Umbilical cord (tissue), 2 donors: ENCODE data around the gene COBL. TPM values are rescaled to one million over a fixed set of nuclear protein-coding genes. Genes with fewer than 3 reads are reported as not detected.
A peak's percentile ranks its signal among the peaks of the same experiment; 100 is the strongest.

Experiments used
- DNase-seq: peaks from one replicate; pipeline ENCODE4 v3.0.0-alpha.2; 2015; ENCODE audit warnings: low spot score
- total RNA-seq: library from RNA; depleted of rRNA; stranded (reverse); fragments of >200 nt; gene quantifications from one replicate; pipeline ENCODE4 v1.2.3, GENCODE V29; 2014; ENCODE audit warnings: low replicate concordance; ENCODE audit not compliant: insufficient read depth

Gene COBL
- total RNA-seq, 1 donor from 2014 or later: 5.3 TPM

- no peak for DNase-seq
Measured at GRCh38 chr7:51080622-51081269, 235.9 kb downstream of the COBL start.

GRCh38 chr7:51080216-51080615, 236.4 kb downstream of the COBL start:
- no peak for DNase-seq

GRCh38 chr7:51079494-51079893, 237.1 kb downstream of the COBL start:
- no peak for DNase-seq

- no peak for DNase-seq
Measured at GRCh38 chr7:51078653-51079052, 238.0 kb downstream of the COBL start.

GRCh38 chr7:51077987-51078370, 238.6 kb downstream of the COBL start:
- DNase-seq: no peak

- no peak for DNase-seq
Measured at GRCh38 chr7:51077316-51077986, 239.2 kb downstream of the COBL start.

GRCh38 chr7:51075681-51076580, 240.7 kb downstream of the COBL start:
- no peak for DNase-seq

GRCh38 chr7:51073171-51073570, 243.4 kb downstream of the COBL start:
- no peak for DNase-seq

- no peak for DNase-seq
Measured at GRCh38 chr7:51072281-51072680, 244.3 kb downstream of the COBL start.

GRCh38 chr7:51071427-51071826, 245.2 kb downstream of the COBL start:
- no peak for DNase-seq

GRCh38 chr7:51070151-51070550, 246.5 kb downstream of the COBL start:
- no peak for DNase-seq

- DNase-seq: no peak
Measured at GRCh38 chr7:51069411-51070083, 247.1 kb downstream of the COBL start.

- no peak for DNase-seq
Measured at GRCh38 chr7:51068401-51068800, 248.2 kb downstream of the COBL start.

GRCh38 chr7:51067757-51068156, 248.9 kb downstream of the COBL start:
- peak; percentile 80 for DNase-seq

- DNase-seq: no peak
Measured at GRCh38 chr7:51067258-51067657, 249.4 kb downstream of the COBL start.

- DNase-seq: no peak
Measured at GRCh38 chr7:51066405-51066882, 250.2 kb downstream of the COBL start.

- no peak for DNase-seq
Measured at GRCh38 chr7:51065766-51066165, 250.8 kb downstream of the COBL start.

- no peak for DNase-seq
Measured at GRCh38 chr7:51064688-51065087, 251.9 kb downstream of the COBL start.

GRCh38 chr7:51062222-51062987, 254.2 kb downstream of the COBL start:
- no peak for DNase-seq

GRCh38 chr7:51060536-51060935, 256.1 kb downstream of the COBL start:
- no peak for DNase-seq
